ENCODE measurements around the gene JARID2. TPM values are rescaled to one million over a fixed set of nuclear protein-coding genes. Genes with fewer than 3 reads are reported as not detected.

The JARID2 gene
- total RNA-seq, 1 donor from 2014 or later = 24.2 TPM

- no peak overlapping the region for H2AFZ ChIP-seq (ENCODE audit: low read depth, low read length)
- H3K4me1 ChIP-seq (ENCODE audit: insufficient read depth, low read length) = no peaks in the 10 kb centered on the region
- TF ChIP-seq EZH2 (IDR thresholded peaks at IDR 0.05; ENCODE audit: insufficient read depth, low read length) = no peak
- no peak for TF ChIP-seq CTCF (IDR thresholded peaks at IDR 0.05; ENCODE audit: insufficient read depth, low read depth, low read length)
- H3K9me3 ChIP-seq (ENCODE audit: insufficient read depth, low read depth, low read length) = no peaks in the 10 kb centered on the region
- no peak for DNase-seq (ENCODE audit: low read depth)
- H3K27ac ChIP-seq (ENCODE audit: low read depth, low read length) = no peak overlapping the region
- Mint-ChIP-seq H3K4me3 (ENCODE audit: unreplicated experiment) (no peak overlapping the region), H3K4me1 (ENCODE audit: low read depth, unreplicated experiment) (peaks cover 11% of the 10 kb centered on the region), H3K27ac (ENCODE audit: unreplicated experiment) (no peak overlapping the region), H3K27me3 (ENCODE audit: low read depth, unreplicated experiment) (no peaks in the 10 kb centered on the region), H3K9me3 (ENCODE audit: unreplicated experiment) (no peaks in the 10 kb centered on the region), H3K36me3 (ENCODE audit: low read depth, unreplicated experiment) (peaks cover 21% of the 10 kb centered on the region)
- H3K36me3 ChIP-seq (ENCODE audit: insufficient read depth, low read length) = no peaks in the 10 kb centered on the region
- peaks cover 40% of the 10 kb centered on the region for H3K79me2 ChIP-seq (ENCODE audit: insufficient read depth, low read length)
- H3K9ac ChIP-seq (ENCODE audit: low read length) = no peak overlapping the region
- H3K4me2 ChIP-seq (ENCODE audit: low read length) = no peak overlapping the region
- no peak for FAIRE-seq
- no peak overlapping the region for H3K4me3 ChIP-seq (ENCODE audit: insufficient read depth, low read depth, low read length)
- peaks cover 90% of the 10 kb centered on the region for H4K20me1 ChIP-seq (ENCODE audit: insufficient read depth, low read length)
- no peaks in the 10 kb centered on the region for H3K27me3 ChIP-seq (ENCODE audit: insufficient read depth, low read length)
Measured at GRCh38 chr6:15457121-15457650, 211.3 kb downstream of the JARID2 start.

- Mint-ChIP-seq H3K36me3 (ENCODE audit: low read depth, unreplicated experiment) (peaks cover 19% of the 10 kb centered on the region), H3K27ac (ENCODE audit: unreplicated experiment) (peak overlapping the region; percentile 27), H3K9me3 (ENCODE audit: unreplicated experiment) (no peaks in the 10 kb centered on the region), H3K4me1 (ENCODE audit: low read depth, unreplicated experiment) (peaks cover 14% of the 10 kb centered on the region), H3K4me3 (ENCODE audit: unreplicated experiment) (no peak overlapping the region), H3K27me3 (ENCODE audit: low read depth, unreplicated experiment) (no peaks in the 10 kb centered on the region)
- FAIRE-seq (no peak), DNase-seq (ENCODE audit: low read depth) (no peak)
- H3K36me3 ChIP-seq (ENCODE audit: insufficient read depth, low read length) = no peaks in the 10 kb centered on the region
- H3K4me2 ChIP-seq (ENCODE audit: low read length) = peak overlapping the region; percentile 21
- H3K79me2 ChIP-seq (ENCODE audit: insufficient read depth, low read length) = peaks cover 41% of the 10 kb centered on the region
- no peak overlapping the region for H2AFZ ChIP-seq (ENCODE audit: low read depth, low read length)
- TF ChIP-seq CTCF (IDR thresholded peaks at IDR 0.05; ENCODE audit: insufficient read depth, low read depth, low read length) (no peak), EZH2 (IDR thresholded peaks at IDR 0.05; ENCODE audit: insufficient read depth, low read length) (no peak)
- no peak overlapping the region for H3K4me3 ChIP-seq (ENCODE audit: insufficient read depth, low read depth, low read length)
- peaks cover 93% of the 10 kb centered on the region for H4K20me1 ChIP-seq (ENCODE audit: insufficient read depth, low read length)
- H3K27me3 ChIP-seq (ENCODE audit: insufficient read depth, low read length) = no peaks in the 10 kb centered on the region
- H3K9me3 ChIP-seq (ENCODE audit: insufficient read depth, low read depth, low read length) = no peaks in the 10 kb centered on the region
- H3K9ac ChIP-seq (ENCODE audit: low read length) = no peak overlapping the region
- H3K27ac ChIP-seq (ENCODE audit: low read depth, low read length) = no peak overlapping the region
- peaks cover 4% of the 10 kb centered on the region for H3K4me1 ChIP-seq (ENCODE audit: insufficient read depth, low read length)
Measured at GRCh38 chr6:15458021-15458459, 212.2 kb downstream of the JARID2 start.

- H3K9me3 ChIP-seq (ENCODE audit: insufficient read depth, low read depth, low read length) = no peaks in the 10 kb centered on the region
- DNase-seq (ENCODE audit: low read depth) = no peak
- H3K4me2 ChIP-seq (ENCODE audit: low read length) = no peak overlapping the region
- Mint-ChIP-seq H3K27me3 (ENCODE audit: low read depth, unreplicated experiment) (no peaks in the 10 kb centered on the region), H3K36me3 (ENCODE audit: low read depth, unreplicated experiment) (peaks cover 6% of the 10 kb centered on the region), H3K9me3 (ENCODE audit: unreplicated experiment) (no peaks in the 10 kb centered on the region), H3K4me3 (ENCODE audit: unreplicated experiment) (no peak overlapping the region), H3K4me1 (ENCODE audit: low read depth, unreplicated experiment) (peaks cover 28% of the 10 kb centered on the region), H3K27ac (ENCODE audit: unreplicated experiment) (no peak overlapping the region)
- no peak for FAIRE-seq
- H3K79me2 ChIP-seq (ENCODE audit: insufficient read depth, low read length) = peaks cover 50% of the 10 kb centered on the region
- no peaks in the 10 kb centered on the region for H3K27me3 ChIP-seq (ENCODE audit: insufficient read depth, low read length)
- H3K36me3 ChIP-seq (ENCODE audit: insufficient read depth, low read length) = no peaks in the 10 kb centered on the region
- H2AFZ ChIP-seq (ENCODE audit: low read depth, low read length) = no peak overlapping the region
- peaks cover 98% of the 10 kb centered on the region for H4K20me1 ChIP-seq (ENCODE audit: insufficient read depth, low read length)
- H3K27ac ChIP-seq (ENCODE audit: low read depth, low read length) = no peak overlapping the region
- peaks cover 4% of the 10 kb centered on the region for H3K4me1 ChIP-seq (ENCODE audit: insufficient read depth, low read length)
- no peak overlapping the region for H3K4me3 ChIP-seq (ENCODE audit: insufficient read depth, low read depth, low read length)
- H3K9ac ChIP-seq (ENCODE audit: low read length) = no peak overlapping the region
- TF ChIP-seq CTCF (IDR thresholded peaks at IDR 0.05; ENCODE audit: insufficient read depth, low read depth, low read length) = no peak
- TF ChIP-seq EZH2 (IDR thresholded peaks at IDR 0.05; ENCODE audit: insufficient read depth, low read length) = no peak
Measured at GRCh38 chr6:15460110-15460727, 214.3 kb downstream of the JARID2 start.
